Keratinocyte (primary cell): ENCODE data around the gene HSD11B2.

ENCODE experiments used
- CTCF ChIP-seq, 3 experiments: IDR thresholded peaks in 1 of 3; conservative IDR thresholded peaks in 1 of 3; optimal IDR thresholded peaks in 1 of 3; 2 replicates in 2 of 3; 3 replicates in 1 of 3; pipeline versions ENCODE3 to v1.5.1; 2011; ENCODE audit warnings: low read length in 3 of 3, mild to moderate bottlenecking in 3 of 3, moderate library complexity in 2 of 3, control low read depth in 1 of 3, inconsistent platforms in 1 of 3; ENCODE audit not compliant: insufficient read depth in 2 of 3; ENCODE audit errors: extremely low read depth in 1 of 3
- EZH2 ChIP-seq: IDR thresholded peaks from one replicate; pipeline ENCODE4 v1.6.1; 2012; ENCODE audit warnings: inconsistent platforms, mild to moderate bottlenecking, low read length, moderate library complexity

DNA sequence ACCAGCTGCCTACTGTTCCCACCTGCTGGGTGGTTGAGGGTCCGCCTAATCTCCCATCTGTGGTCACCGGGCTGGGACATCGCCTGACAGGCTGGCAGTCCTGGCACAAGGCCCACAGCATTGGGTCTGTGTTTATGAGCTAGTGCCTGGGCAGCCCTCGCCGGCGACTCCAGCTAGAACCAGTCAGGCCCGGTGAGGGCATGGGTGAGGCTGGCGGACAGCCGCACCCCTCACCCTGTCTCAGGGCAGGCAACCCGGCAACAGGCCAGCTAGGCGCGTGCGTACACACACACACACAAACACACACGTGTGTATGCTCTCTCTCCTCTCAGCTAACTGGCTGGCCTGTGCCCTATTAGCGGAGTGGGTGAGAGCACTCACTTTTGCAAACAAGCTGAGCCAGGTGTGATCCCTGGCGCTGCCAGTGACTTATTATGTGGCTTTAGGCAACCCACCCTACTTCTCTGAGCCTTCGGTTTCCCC, 10.4 kb downstream of the HSD11B2 start:
- TF ChIP-seq EZH2 (no peak), CTCF (optimal IDR thresholded peaks at IDR 0.05 in 1 of 3, IDR thresholded peaks at IDR 0.05 in 1 of 3, conservative IDR thresholded peaks at IDR 0.05 in 1 of 3; ENCODE audit: extremely low read depth in 1 of 3, insufficient read depth in 2 of 3, low read length in 3 of 3) (no peak)
